ENCODE data around the gene SUGCT. TPM values are rescaled to one million over a fixed set of nuclear protein-coding genes. Genes with fewer than 3 reads are reported as not detected.

Gene SUGCT
- total RNA-seq, 1 donor from 2014 or later = 7.1 TPM

DNA sequence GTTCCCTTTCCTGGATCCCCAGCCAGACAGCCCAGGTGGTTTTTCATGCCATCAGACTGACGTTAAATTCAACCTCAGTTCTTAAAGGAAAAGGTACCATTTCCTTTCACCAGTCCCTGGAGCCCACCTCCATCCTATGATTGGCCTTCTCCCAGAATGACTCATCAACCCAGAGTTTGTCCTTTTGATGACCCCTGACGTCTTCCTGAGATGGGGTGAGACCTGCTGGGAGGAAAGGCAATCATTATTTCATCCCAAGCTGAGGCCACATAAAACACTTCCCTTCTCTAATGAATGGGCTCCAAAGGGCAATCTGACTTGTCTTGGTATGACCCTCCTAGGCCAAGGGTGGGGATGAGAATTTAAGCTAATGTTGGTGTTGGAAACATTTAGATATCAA, 750.7 kb downstream of the SUGCT start:
- Mint-ChIP-seq H3K9me3 (peaks cover 14% of the 10 kb centered on the region), H3K4me1 (ENCODE audit: unreplicated experiment) (peaks cover 14% of the 10 kb centered on the region), H3K27ac (no peak overlapping the region), H3K4me3 (no peak overlapping the region), H3K27me3 (no peaks in the 10 kb centered on the region), H3K36me3 (peaks cover 3% of the 10 kb centered on the region)
- TF ChIP-seq CTCF (conservative IDR thresholded peaks at IDR 0.05) = no peak
- no peak for DNase-seq (ENCODE audit: extremely low spot score, unreplicated experiment)

GRCh38 chr7:40887099-40887498, 752.3 kb downstream of the SUGCT start:
- Mint-ChIP-seq H3K27ac (no peak overlapping the region), H3K4me1 (ENCODE audit: unreplicated experiment) (peaks cover 14% of the 10 kb centered on the region), H3K36me3 (peaks cover 3% of the 10 kb centered on the region), H3K27me3 (no peaks in the 10 kb centered on the region), H3K9me3 (peaks cover 26% of the 10 kb centered on the region), H3K4me3 (no peak overlapping the region)
- no peak for TF ChIP-seq CTCF (conservative IDR thresholded peaks at IDR 0.05)
- DNase-seq (ENCODE audit: extremely low spot score, unreplicated experiment) = no peak

GRCh38 chr7:40888499-40888898, 753.7 kb downstream of the SUGCT start:
- Mint-ChIP-seq H3K9me3 (peaks cover 28% of the 10 kb centered on the region), H3K27me3 (no peaks in the 10 kb centered on the region), H3K36me3 (peaks cover 3% of the 10 kb centered on the region), H3K4me1 (ENCODE audit: unreplicated experiment) (peaks cover 14% of the 10 kb centered on the region), H3K4me3 (no peak overlapping the region), H3K27ac (no peak overlapping the region)
- no peak for DNase-seq (ENCODE audit: extremely low spot score, unreplicated experiment)
- TF ChIP-seq CTCF (conservative IDR thresholded peaks at IDR 0.05) = no peak

DNA sequence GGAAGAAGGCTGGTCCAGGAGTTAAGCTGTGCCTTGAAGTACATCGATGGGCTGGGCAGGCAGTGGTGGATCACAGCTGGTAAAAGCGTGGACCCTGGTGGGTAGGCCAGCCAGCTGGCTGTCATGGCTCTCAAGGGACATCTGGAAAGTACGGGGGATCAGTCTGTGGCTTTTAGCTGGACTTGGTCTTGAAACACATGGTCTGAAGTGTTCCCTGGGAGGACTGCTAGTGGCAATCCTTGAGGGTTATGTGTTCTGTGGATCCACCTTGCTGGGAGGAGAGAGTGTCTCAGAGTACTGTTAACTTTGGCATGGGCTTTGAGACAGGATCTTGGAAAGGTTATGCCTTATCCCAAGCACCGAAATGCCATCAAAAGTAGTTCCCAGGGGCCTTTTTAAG, 754.3 kb downstream of the SUGCT start:
- no peak for DNase-seq (ENCODE audit: extremely low spot score, unreplicated experiment)
- Mint-ChIP-seq H3K4me1 (ENCODE audit: unreplicated experiment) (peaks cover 13% of the 10 kb centered on the region), H3K27me3 (no peaks in the 10 kb centered on the region), H3K4me3 (no peak overlapping the region), H3K36me3 (peaks cover 3% of the 10 kb centered on the region), H3K27ac (no peak overlapping the region), H3K9me3 (peaks cover 28% of the 10 kb centered on the region)
- no peak for TF ChIP-seq CTCF (conservative IDR thresholded peaks at IDR 0.05)

- peaks cover 25% of the 10 kb centered on the region for H3K9me3 Mint-ChIP-seq
- DNase-seq (ENCODE audit: extremely low spot score, unreplicated experiment) = no peak
- peaks cover 3% of the 10 kb centered on the region for H3K36me3 Mint-ChIP-seq
- peaks cover 9% of the 10 kb centered on the region for H3K4me1 Mint-ChIP-seq (ENCODE audit: unreplicated experiment)
- no peak overlapping the region for H3K4me3 Mint-ChIP-seq
- TF ChIP-seq CTCF (conservative IDR thresholded peaks at IDR 0.05) = no peak
- H3K27ac Mint-ChIP-seq = no peak overlapping the region
- H3K27me3 Mint-ChIP-seq = no peaks in the 10 kb centered on the region
Measured at GRCh38 chr7:40889539-40889938, 754.7 kb downstream of the SUGCT start.

DNA sequence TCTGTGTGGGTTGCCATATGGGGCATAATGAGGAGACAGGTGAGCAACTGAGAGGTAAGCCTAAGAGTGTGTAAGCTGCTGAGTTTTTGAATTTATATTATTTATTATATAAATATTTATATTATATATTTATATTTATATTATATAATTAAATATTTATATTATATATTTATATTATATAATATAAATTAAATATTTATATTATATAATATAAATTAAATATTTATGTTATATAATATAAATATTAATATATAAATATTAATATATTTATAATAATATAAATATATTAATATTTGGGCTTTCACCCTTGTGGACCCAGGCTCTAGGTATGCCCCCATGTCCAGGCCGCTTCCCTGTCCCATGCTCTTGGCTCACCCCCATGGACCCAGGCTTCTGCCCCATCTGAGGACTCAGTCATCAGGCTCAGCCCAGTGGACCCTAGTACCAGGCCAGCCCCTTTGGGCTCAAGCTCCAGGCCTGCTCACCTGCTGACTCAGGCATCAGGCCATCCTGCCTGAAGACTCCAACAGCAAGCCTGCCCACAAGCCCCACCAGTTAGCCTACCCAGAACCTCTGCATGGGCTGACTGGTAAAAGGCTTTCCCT, 755.4 kb downstream of the SUGCT start:
- Mint-ChIP-seq H3K9me3 (peaks cover 29% of the 10 kb centered on the region), H3K36me3 (peaks cover 3% of the 10 kb centered on the region), H3K4me3 (no peak overlapping the region), H3K27ac (no peak overlapping the region), H3K27me3 (no peaks in the 10 kb centered on the region), H3K4me1 (ENCODE audit: unreplicated experiment) (peaks cover 6% of the 10 kb centered on the region)
- no peak for DNase-seq (ENCODE audit: extremely low spot score, unreplicated experiment)
- TF ChIP-seq CTCF (conservative IDR thresholded peaks at IDR 0.05) = no peak

Data from type B pancreatic cell (in vitro differentiated cells).